GM12891 (cell line): ENCODE data around the gene TMED3.
"Not testable (repeated sequence)": the region's sequence is repeated elsewhere in the genome, so short reads cannot be mapped to it uniquely, and the experiment has no call there.

Experiments used
- DNase-seq: peaks from one replicate; pipeline ENCODE4 v3.0.0; 2011; ENCODE audit warnings: low spot score; ENCODE audit not compliant: insufficient read length
- FAIRE-seq: peaks from 2 replicates; lab custom pipeline; 2011; peaks lifted over from hg19 to GRCh38; lab: Jason Lieb, UNC
- PAX5 ChIP-seq: IDR thresholded peaks from 2 replicates; pipeline ENCODE4 v1.6.1; 2011; ENCODE audit warnings: low read length, moderate library complexity, mild to moderate bottlenecking; ENCODE audit not compliant: insufficient read depth, severe bottlenecking
- POLR2A ChIP-seq: IDR thresholded peaks from 2 replicates; pipeline ENCODE4 v1.6.1; 2011; ENCODE audit warnings: low read depth, low read length, control low read depth
- POLR2AphosphoS5 ChIP-seq: IDR thresholded peaks from 2 replicates; pipeline ENCODE4 v1.6.1; 2011; ENCODE audit warnings: low read depth, low read length, control low read depth
- POU2F2 ChIP-seq: IDR thresholded peaks from 2 replicates; pipeline ENCODE4 v1.6.1; 2011; ENCODE audit warnings: low read depth, mild to moderate bottlenecking, control low read depth, low read length, moderate library complexity
- SPI1 ChIP-seq: IDR thresholded peaks from 2 replicates; pipeline ENCODE4 v1.6.1; 2011; ENCODE audit warnings: low read depth, low read length, control low read depth
- TAF1 ChIP-seq: IDR thresholded peaks from 2 replicates; pipeline ENCODE4 v1.6.1; 2011; ENCODE audit warnings: low read depth, low read length, control low read depth

The TMED3 gene

GRCh38 chr15:79316864-79317263, 6.0 kb downstream of the TMED3 start:
- FAIRE-seq (no peak), DNase-seq (no peak)
- TF ChIP-seq POLR2A (no peak), SPI1 (no peak), PAX5 (no peak), POLR2AphosphoS5 (no peak), POU2F2 (no peak), TAF1 (no peak)

- not testable (repeated sequence) for FAIRE-seq
Measured at GRCh38 chr15:79319973-79320372, 9.1 kb downstream of the TMED3 start.

GRCh38 chr15:79321876-79322275, 11.0 kb downstream of the TMED3 start:
- TF ChIP-seq PAX5 = no peak
- TF ChIP-seq POLR2A = no peak
- TF ChIP-seq SPI1 = no peak
- no peak for TF ChIP-seq POU2F2
- no peak for TF ChIP-seq TAF1
- TF ChIP-seq POLR2AphosphoS5 = no peak
- FAIRE-seq (no peak), DNase-seq (no peak)

More at GRCh38 chr15:79319973-79320372, 9.1 kb downstream of the TMED3 start:
- DNase-seq = not testable (repeated sequence)

- TF ChIP-seq SPI1 (no peak), PAX5 (no peak), POLR2AphosphoS5 (no peak), POLR2A (no peak), POU2F2 (no peak), TAF1 (no peak)
- DNase-seq = no peak
- FAIRE-seq = no peak
Measured at GRCh38 chr15:79322306-79322705, 11.4 kb downstream of the TMED3 start.

- TF ChIP-seq POLR2A (no peak), POU2F2 (no peak), POLR2AphosphoS5 (no peak), PAX5 (no peak), SPI1 (no peak), TAF1 (no peak)
- FAIRE-seq = no peak
- no peak for DNase-seq
Measured at GRCh38 chr15:79322945-79323344, 12.0 kb downstream of the TMED3 start.

- DNase-seq (no peak), FAIRE-seq (no peak)
- TF ChIP-seq POU2F2 (no peak), POLR2A (no peak), SPI1 (no peak), PAX5 (no peak), POLR2AphosphoS5 (no peak), TAF1 (no peak)
Measured at GRCh38 chr15:79329171-79329611, 18.3 kb downstream of the TMED3 start.

GRCh38 chr15:79332824-79333510, 22.1 kb downstream of the TMED3 start:
- no peak for DNase-seq
- peak; percentile 26 for FAIRE-seq
- TF ChIP-seq PAX5 (no peak), POLR2A (no peak), TAF1 (no peak), POLR2AphosphoS5 (no peak), SPI1 (no peak), POU2F2 (no peak)

GRCh38 chr15:79337591-79337990, 26.7 kb downstream of the TMED3 start:
- FAIRE-seq (no peak), DNase-seq (no peak)
- TF ChIP-seq PAX5 (no peak), TAF1 (no peak), POLR2A (no peak), SPI1 (no peak), POLR2AphosphoS5 (no peak), POU2F2 (no peak)

GRCh38 chr15:79339588-79340314, 28.8 kb downstream of the TMED3 start:
- TF ChIP-seq POU2F2 (no peak), TAF1 (no peak), POLR2A (no peak), POLR2AphosphoS5 (no peak), SPI1 (no peak), PAX5 (no peak)
- FAIRE-seq (peak; percentile 66), DNase-seq (no peak)

GRCh38 chr15:79340315-79340602, 29.3 kb downstream of the TMED3 start:
- DNase-seq (no peak), FAIRE-seq (no peak)
- TF ChIP-seq TAF1 (no peak), PAX5 (no peak), POU2F2 (no peak), POLR2A (no peak), SPI1 (no peak), POLR2AphosphoS5 (no peak)
